Pancreas (tissue), 10 donors: ENCODE measurements around the gene NXN. TPM values are rescaled to one million over a fixed set of nuclear protein-coding genes. Genes with fewer than 3 reads are reported as not detected.
"Not testable (repeated sequence)": the region's sequence is repeated elsewhere in the genome, so short reads cannot be mapped to it uniquely, and the experiment has no call there.

Experiments
- ATAC-seq, 4 donors: fragments of 200-7000 bp; cut with Tn5 transposase; one replicate each; pipeline versions ENCODE4 v1.8.0 to v1.9.1; 2020; ENCODE audit warnings: mild to moderate bottlenecking in 4 of 4, moderate library complexity in 4 of 4
- DNase-seq, 6 donors: peaks; one replicate each; pipeline ENCODE4 v3.0.0-alpha.2; 2020
- FAIRE-seq: peaks from 2 replicates; lab custom pipeline; 2012; peaks lifted over from hg19 to GRCh38; lab: Jason Lieb, UNC
- H3K27ac ChIP-seq, 4 donors: fragments of 200-600 bp; sonication (generic); 1 replicate in 3 of 4; 2 replicates in 1 of 4; pipeline versions ENCODE4 v1.5.0 to v1.8.0; 2020
- H3K27me3 ChIP-seq, 4 donors: fragments of 200-600 bp; one replicate each; pipeline ENCODE4 v1.8.0; 2021
- H3K36me3 ChIP-seq, 3 donors: fragments of 200-600 bp; sonication (generic) in 1 of 3; one replicate each; pipeline versions ENCODE4 v1.5.0 to v1.8.0; 2020 to 2021
- H3K4me1 ChIP-seq, 3 donors: fragments of 200-600 bp; one replicate each; pipeline ENCODE4 v1.8.0; 2021
- H3K4me3 ChIP-seq, 4 donors: fragments of 200-600 bp; sonication (generic) in 2 of 4; one replicate each; pipeline versions ENCODE4 v1.5.0 to v1.8.0; 2020 to 2021
- H3K9me3 ChIP-seq, 4 donors: fragments of 200-600 bp; one replicate each; pipeline ENCODE4 v1.8.0; 2021
- WGBS, 2 donors: extraction: QIAGEN DNeasy Blood & Tissue Kit; methylation state at CpG; one replicate each; pipeline ENCODE4 v1.1.7; 2013; 5-methylcytosine and 5-hydroxymethylcytosine counted together
- intact Hi-C, 3 donors: fragments of 100-400 bp; cut with DNase I; formaldehyde crosslinking; loops; one replicate each; pipeline versions ENCODE4 v1.11.1 to v1.14.2; 2022
- polyA plus RNA-seq, 2 donors: library from polyadenylated mRNA; stranded (reverse); fragments of 200-250 nt; gene quantifications; one replicate each; pipeline ENCODE4 v1.2.3, GENCODE V29; 2013
- total RNA-seq, 6 donors: library from RNA; stranded (reverse); fragmentation: NEBNext Ultra II Directional in 4 of 6; extraction: Animal tissue kit (Norgen Biotek cat#: 25700) in 4 of 6; gene quantifications; one replicate each; pipeline versions ENCODE4 v1.2.1 to v1.2.4, GENCODE V29; 2021 to 2023
- TF ChIP-seq, protein P1 (sequence below), 4 donors: fragments of 200-600 bp; sonication (generic) in 3 of 4; IDR thresholded peaks; one replicate each; pipeline versions ENCODE4 v1.5.0 to v1.8.0; 2021; ENCODE audit warnings: antibody characterized with exemption in 4 of 4
- donor health status: healthy with polysubstance abuse.
- donor health status: DM: no; HTN: no; CAD: no; lungs with moderate emphysema.
- donor health status: DM: no; HTN: no; CAD: no.
- donor health status: control.
- donor health status: control.
- donor health status: Bipolar disorder and iron deficiency.
- donor health status: DM: yes; HTN: yes; CAD: no.
- donor health status: DM: no; HTN: no; CAD: no.
- donor health status: DM: no; HTN: no; CAD: no.
- donor health status: DM: yes; HTN: yes; CAD: no.

Gene NXN
- total and polyA plus RNA-seq, 8 donors = 17.4 to 35.0 (median 29.4) TPM

DNA sequence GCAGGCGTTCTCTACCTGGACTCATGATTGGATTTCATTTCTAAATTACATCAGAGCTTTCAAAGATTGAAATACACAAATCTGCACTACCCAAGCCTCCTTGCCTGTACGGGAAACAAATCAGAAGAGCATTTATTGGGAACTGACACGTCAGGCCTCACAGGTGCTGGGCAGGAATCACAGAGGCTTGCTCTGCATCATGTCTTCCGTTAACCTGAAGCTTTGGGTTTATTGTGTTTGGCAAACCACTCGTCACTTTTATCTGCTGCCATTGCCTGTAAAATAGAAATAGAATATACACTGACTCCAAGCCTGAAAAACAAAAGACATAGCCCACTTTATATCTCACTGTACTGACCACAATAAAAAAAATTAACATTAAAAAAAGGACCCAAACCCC is 219.6 kb downstream of the NXN start:
- Histone ChIP-seq H3K27ac (no peak overlapping the region), H3K36me3 (peaks cover 0 to 7% (median 0%) of the 10 kb centered on the region in 3 donors), H3K4me1 (no peaks in the 10 kb centered on the region), H3K27me3 (no peaks in the 10 kb centered on the region), H3K9me3 (no peaks in the 10 kb centered on the region), H3K4me3 (no peak overlapping the region)
- intact Hi-C loops = no loop called here
- WGBS, 2 donors = 84 to 91% methylated on average over 5 of the region's 5 CpGs
- FAIRE-seq (no peak), ATAC-seq (no peak), DNase-seq (no peak)
- TF ChIP-seq, protein P1, sequence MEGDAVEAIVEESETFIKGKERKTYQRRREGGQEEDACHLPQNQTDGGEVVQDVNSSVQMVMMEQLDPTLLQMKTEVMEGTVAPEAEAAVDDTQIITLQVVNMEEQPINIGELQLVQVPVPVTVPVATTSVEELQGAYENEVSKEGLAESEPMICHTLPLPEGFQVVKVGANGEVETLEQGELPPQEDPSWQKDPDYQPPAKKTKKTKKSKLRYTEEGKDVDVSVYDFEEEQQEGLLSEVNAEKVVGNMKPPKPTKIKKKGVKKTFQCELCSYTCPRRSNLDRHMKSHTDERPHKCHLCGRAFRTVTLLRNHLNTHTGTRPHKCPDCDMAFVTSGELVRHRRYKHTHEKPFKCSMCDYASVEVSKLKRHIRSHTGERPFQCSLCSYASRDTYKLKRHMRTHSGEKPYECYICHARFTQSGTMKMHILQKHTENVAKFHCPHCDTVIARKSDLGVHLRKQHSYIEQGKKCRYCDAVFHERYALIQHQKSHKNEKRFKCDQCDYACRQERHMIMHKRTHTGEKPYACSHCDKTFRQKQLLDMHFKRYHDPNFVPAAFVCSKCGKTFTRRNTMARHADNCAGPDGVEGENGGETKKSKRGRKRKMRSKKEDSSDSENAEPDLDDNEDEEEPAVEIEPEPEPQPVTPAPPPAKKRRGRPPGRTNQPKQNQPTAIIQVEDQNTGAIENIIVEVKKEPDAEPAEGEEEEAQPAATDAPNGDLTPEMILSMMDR (IDR thresholded peaks at IDR 0.05) = no peak

DNA sequence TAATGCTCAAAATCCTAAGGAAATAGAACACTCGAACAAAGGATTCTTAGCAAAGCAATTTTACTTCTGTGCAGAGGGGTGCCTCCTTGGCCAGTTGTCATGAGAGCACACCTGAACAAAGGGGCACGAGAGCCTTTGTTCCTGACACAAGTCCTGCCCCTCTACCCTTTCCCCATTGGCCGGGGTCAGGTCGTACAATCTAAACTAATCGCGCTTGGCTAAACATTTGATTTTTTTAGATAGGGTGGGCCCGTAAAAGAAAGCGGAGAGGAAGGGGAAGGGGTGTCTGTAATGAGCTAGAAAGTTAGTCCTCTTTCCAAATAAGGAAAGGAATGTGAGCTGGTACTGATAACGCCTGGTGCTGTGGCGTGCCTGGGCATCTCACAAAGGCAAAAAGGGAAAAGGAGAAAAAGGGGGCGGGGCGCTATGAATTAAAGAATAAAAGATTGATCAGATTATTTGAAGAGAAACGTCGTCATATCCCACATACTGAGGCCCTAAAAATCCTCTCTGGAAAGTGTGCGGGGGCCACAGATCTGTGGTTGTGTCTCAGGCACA is 223.5 kb downstream of the NXN start:
- WGBS, 2 donors = 65 to 71% methylated on average over 15 of the region's 15 CpGs
- H3K27ac ChIP-seq, FAIRE-seq, H3K36me3 ChIP-seq, H3K4me3 ChIP-seq, ATAC-seq, H3K9me3 ChIP-seq, intact Hi-C loops, H3K27me3 ChIP-seq, H3K4me1 ChIP-seq: not testable (repeated sequence)
- DNase-seq = peak in 1 of 6 donors; percentile 16

DNA sequence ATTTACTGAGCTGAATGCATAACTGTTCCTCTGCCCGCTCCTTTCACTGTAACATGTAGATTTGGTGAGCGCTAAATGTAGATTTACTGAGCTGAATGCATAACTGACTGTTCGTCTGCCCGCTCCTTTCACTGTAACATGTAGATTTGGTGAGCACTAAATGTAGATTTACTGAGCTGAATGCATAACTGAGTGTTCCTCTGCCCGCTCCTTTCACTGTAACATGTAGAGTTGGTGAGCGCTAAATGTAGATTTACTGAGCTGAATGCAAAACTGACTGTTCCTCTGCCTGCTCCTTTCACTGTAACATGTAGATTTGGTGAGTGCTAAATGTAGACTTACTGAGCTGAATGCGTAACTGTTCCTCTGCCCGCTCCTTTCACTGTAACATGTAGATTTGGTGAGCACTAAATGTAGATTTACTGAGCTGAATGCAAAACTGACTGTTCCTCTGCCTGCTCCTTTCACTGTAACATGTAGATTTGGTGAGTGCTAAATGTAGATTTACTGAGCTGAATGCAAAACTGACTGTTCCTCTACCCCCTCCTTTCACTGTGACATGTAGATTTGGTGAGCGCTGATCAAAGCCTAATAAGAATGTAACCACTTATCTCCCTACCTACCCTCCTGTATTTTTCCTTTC is 224.1 kb downstream of the NXN start:
- FAIRE-seq, H3K4me1 ChIP-seq, H3K27ac ChIP-seq, DNase-seq, H3K4me3 ChIP-seq, H3K27me3 ChIP-seq, ATAC-seq, H3K36me3 ChIP-seq, H3K9me3 ChIP-seq, intact Hi-C loops: not testable (repeated sequence)
- 97 to 98% methylated on average over 9 of the region's 9 CpGs for WGBS, 2 donors

DNA sequence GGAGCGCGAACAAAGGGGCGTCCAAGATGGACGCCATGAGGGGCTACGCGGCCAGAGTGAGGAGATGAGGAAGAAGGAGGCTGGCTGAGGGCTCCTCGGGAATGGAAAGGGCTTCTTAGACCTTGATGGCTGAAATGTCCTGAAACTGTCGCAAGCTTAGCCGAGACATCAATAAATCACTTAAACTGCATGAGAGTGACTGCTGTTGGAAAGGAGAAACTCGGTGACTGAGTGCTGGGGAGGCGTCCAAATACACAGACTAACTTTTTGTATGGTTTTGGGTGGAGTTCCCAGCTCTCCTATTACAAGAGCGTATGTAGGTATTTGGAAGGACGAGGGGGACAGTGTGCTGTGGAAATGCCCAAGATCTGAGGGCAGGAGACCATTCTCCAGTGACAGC is 226.2 kb downstream of the NXN start:
- intact Hi-C loops = no loop called here
- Histone ChIP-seq H3K4me1 (peaks cover 0 to 7% (median 7%) of the 10 kb centered on the region in 3 donors), H3K4me3 (no peak overlapping the region), H3K36me3 (peaks cover 0 to 4% (median 0%) of the 10 kb centered on the region in 3 donors), H3K27ac (no peak overlapping the region), H3K9me3 (no peaks in the 10 kb centered on the region), H3K27me3 (no peaks in the 10 kb centered on the region)
- WGBS, 2 donors = 76 to 79% methylated on average over 13 of the region's 13 CpGs
- DNase-seq (peak in 1 of 6 donors; percentile 14), ATAC-seq (no peak), FAIRE-seq (no peak)
- TF ChIP-seq, protein P1 (IDR thresholded peaks at IDR 0.05) = no peak

DNA sequence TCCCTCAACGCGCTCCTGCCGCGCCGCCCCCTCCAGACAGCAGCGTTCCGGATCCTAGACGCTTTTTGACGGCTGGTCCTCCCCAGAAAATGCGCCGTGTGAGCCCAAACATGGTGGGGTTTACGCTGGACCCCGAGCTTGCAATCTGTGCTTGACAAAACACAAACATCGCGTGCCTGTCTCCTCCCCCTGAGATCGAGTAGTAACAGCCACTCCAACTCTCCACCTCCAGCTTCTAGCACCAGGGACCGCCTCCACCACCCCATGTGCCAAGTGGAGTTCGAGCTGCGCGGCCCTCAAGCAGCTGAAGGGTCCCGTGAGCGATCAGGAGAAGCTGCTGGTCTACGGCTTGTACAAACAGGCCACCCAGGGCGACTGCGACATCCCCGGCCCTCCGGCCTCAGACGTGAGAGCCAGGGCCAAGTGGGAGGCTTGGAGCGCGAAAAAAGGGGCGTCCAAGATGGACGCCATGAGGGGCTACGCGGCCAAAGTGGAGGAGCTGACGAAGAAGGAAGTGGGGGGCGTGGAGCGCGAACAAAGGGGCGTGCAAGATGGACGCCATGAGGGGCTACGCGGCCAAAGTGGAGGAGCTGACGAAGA is 226.9 kb downstream of the NXN start:
- 19 to 22% methylated on average over 43 of the region's 43 CpGs for WGBS, 2 donors

More for the DNA sequence above, 226.9 kb downstream of the NXN start:
- TF ChIP-seq, protein P1 (IDR thresholded peaks at IDR 0.05) = no peak
- Histone ChIP-seq H3K9me3 (no peaks in the 10 kb centered on the region), H3K27ac (peak overlapping the region; percentile 57 to 81 (median 74)), H3K36me3 (peaks cover 0 to 4% (median 1%) of the 10 kb centered on the region in 3 donors), H3K4me1 (peaks cover 0 to 7% (median 7%) of the 10 kb centered on the region in 3 donors), H3K4me3 (peak overlapping the region; percentile 73 to 96 (median 92)), H3K27me3 (no peaks in the 10 kb centered on the region)
- no peak for FAIRE-seq
- DNase-seq = peak; percentile 71 to 86 (median 74)
- ATAC-seq = peak; percentile 73 to 83 (median 78)
- intact Hi-C loops = no loop called here
